ENCODE results near the gene GPRC5A. TPM values are rescaled to one million over a fixed set of nuclear protein-coding genes. Genes with fewer than 3 reads are reported as not detected.

Gene GPRC5A
- total RNA-seq, 1 donor from 2014 or later, result 28.7 TPM

DNA sequence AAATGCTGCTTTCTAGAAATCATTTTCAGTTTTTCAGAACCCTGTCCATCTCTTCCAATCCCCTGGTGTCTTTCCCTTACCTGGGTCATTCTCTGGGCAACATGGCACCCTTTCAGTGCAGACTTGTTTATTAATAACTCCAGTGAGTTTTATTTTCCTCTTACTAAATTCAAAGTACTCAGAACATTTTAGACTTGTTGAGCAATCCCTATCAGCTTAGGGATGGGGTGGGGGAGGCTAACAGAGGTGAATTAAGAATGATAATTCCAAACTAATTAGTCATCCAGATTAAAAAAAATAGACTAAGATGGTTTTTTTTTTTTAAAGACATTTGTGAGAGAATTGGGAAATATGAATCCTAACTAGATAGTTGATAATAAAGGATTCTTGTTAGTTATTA lies 10.7 kb downstream of the GPRC5A start:
- Histone ChIP-seq H3K4me3 (ENCODE audit: low read depth, low read length) (no peak overlapping the region), H3K27me3 (ENCODE audit: control insufficient read depth, insufficient read depth, low read length) (no peaks in the 10 kb centered on the region), H3K36me3 (ENCODE audit: control insufficient read depth, insufficient read depth, low read length) (no peaks in the 10 kb centered on the region)
- TF ChIP-seq, protein P1, sequence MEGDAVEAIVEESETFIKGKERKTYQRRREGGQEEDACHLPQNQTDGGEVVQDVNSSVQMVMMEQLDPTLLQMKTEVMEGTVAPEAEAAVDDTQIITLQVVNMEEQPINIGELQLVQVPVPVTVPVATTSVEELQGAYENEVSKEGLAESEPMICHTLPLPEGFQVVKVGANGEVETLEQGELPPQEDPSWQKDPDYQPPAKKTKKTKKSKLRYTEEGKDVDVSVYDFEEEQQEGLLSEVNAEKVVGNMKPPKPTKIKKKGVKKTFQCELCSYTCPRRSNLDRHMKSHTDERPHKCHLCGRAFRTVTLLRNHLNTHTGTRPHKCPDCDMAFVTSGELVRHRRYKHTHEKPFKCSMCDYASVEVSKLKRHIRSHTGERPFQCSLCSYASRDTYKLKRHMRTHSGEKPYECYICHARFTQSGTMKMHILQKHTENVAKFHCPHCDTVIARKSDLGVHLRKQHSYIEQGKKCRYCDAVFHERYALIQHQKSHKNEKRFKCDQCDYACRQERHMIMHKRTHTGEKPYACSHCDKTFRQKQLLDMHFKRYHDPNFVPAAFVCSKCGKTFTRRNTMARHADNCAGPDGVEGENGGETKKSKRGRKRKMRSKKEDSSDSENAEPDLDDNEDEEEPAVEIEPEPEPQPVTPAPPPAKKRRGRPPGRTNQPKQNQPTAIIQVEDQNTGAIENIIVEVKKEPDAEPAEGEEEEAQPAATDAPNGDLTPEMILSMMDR (IDR thresholded peaks at IDR 0.05; ENCODE audit: insufficient read depth, low read length, poor library complexity, severe bottlenecking), result no peak
- no peak for DNase-seq (ENCODE audit: low read depth)

DNA sequence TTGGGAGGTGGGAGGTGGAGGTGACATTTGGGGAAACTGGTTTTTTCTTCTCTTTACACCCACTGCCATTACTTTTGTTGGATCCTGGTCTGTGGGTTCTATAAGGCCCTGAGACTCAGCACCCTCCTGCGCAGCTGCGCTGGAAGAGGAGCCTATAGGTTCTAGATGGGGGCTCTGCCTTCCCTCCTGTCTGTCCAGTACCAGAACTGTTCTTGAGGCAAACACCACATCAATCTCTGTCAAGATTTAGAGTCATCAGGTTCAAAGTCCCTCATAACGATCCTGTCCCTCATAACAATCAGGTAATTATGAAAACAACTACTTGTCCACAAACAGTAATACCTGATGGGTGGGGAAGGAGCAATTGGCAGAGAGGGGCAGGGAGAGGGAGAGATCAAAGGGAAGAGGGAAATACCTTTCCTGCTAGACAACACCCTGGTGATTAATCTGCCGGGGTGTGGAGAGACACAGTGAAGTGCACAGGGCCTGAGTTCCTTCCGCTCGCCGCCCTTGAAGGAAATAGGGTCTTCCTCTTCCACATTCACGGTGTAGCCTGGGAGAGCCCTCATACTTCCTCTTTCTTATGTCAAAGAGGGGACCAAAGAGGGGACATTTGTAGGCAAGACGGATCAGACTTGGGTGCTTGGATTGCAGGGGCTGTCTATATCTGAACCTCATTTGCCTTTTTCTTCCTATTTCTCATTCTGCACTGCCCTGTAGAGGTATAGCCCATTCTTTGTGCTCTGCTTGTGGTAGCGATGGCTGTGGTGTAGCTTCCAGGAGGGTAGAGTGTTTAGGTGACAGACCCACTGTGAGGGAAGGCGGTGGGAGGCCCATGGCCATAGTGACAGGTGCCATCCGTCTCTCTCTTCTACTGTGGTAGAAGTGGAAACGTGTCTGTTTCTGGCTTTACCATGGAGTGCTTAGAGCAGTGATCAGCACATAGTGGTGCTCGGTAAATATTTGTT lies 12.6 kb downstream of the GPRC5A start:
- H3K4me3 ChIP-seq (ENCODE audit: low read depth, low read length), result no peak overlapping the region
- TF ChIP-seq, protein P1 (IDR thresholded peaks at IDR 0.05; ENCODE audit: insufficient read depth, low read length, poor library complexity, severe bottlenecking), result no peak
- DNase-seq (ENCODE audit: low read depth), result no peak
- H3K36me3 ChIP-seq (ENCODE audit: control insufficient read depth, insufficient read depth, low read length), result peaks cover 2% of the 10 kb centered on the region
- no peaks in the 10 kb centered on the region for H3K27me3 ChIP-seq (ENCODE audit: control insufficient read depth, insufficient read depth, low read length)

GRCh38 chr12:12907552-12907951 lies 16.2 kb downstream of the GPRC5A start:
- peaks cover 2% of the 10 kb centered on the region for H3K36me3 ChIP-seq (ENCODE audit: control insufficient read depth, insufficient read depth, low read length)
- TF ChIP-seq, protein P1 (IDR thresholded peaks at IDR 0.05; ENCODE audit: insufficient read depth, low read length, poor library complexity, severe bottlenecking), result no peak
- DNase-seq (ENCODE audit: low read depth), result no peak

DNA sequence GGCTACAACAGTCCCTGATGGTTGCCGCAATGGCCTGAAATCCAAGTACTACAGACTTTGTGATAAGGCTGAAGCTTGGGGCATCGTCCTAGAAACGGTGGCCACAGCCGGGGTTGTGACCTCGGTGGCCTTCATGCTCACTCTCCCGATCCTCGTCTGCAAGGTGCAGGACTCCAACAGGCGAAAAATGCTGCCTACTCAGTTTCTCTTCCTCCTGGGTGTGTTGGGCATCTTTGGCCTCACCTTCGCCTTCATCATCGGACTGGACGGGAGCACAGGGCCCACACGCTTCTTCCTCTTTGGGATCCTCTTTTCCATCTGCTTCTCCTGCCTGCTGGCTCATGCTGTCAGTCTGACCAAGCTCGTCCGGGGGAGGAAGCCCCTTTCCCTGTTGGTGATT lies 16.9 kb downstream of the GPRC5A start:
- H3K4me3 ChIP-seq (ENCODE audit: low read depth, low read length), result no peak overlapping the region
- TF ChIP-seq, protein P1 (IDR thresholded peaks at IDR 0.05; ENCODE audit: insufficient read depth, low read length, poor library complexity, severe bottlenecking), result no peak
- no peak for DNase-seq (ENCODE audit: low read depth)
- no peaks in the 10 kb centered on the region for H3K27me3 ChIP-seq (ENCODE audit: control insufficient read depth, insufficient read depth, low read length)
- H3K36me3 ChIP-seq (ENCODE audit: control insufficient read depth, insufficient read depth, low read length), result peaks cover 2% of the 10 kb centered on the region

More at GRCh38 chr12:12907552-12907951, 16.2 kb downstream of the GPRC5A start:
- Histone ChIP-seq H3K27me3 (ENCODE audit: control insufficient read depth, insufficient read depth, low read length) (no peaks in the 10 kb centered on the region), H3K4me3 (ENCODE audit: low read depth, low read length) (no peak overlapping the region)

GRCh38 chr12:12908711-12909110 lies 17.3 kb downstream of the GPRC5A start:
- TF ChIP-seq, protein P1 (IDR thresholded peaks at IDR 0.05; ENCODE audit: insufficient read depth, low read length, poor library complexity, severe bottlenecking), result no peak
- Histone ChIP-seq H3K36me3 (ENCODE audit: control insufficient read depth, insufficient read depth, low read length) (peaks cover 2% of the 10 kb centered on the region), H3K27me3 (ENCODE audit: control insufficient read depth, insufficient read depth, low read length) (no peaks in the 10 kb centered on the region), H3K4me3 (ENCODE audit: low read depth, low read length) (no peak overlapping the region)
- no peak for DNase-seq (ENCODE audit: low read depth)
